ENCODE measurements around the gene PBX2. TPM values are rescaled to one million over a fixed set of nuclear protein-coding genes. Genes with fewer than 3 reads are reported as not detected.

Gene PBX2
- total RNA-seq, 1 donor from 2014 or later = 18.1 TPM

- H3K36me3 ChIP-seq = peaks cover 44 to 48% of the 10 kb centered on the region in 2 donors
- H3K4me1 ChIP-seq = peaks cover 3 to 20% of the 10 kb centered on the region in 2 donors
- TF ChIP-seq, protein P1, sequence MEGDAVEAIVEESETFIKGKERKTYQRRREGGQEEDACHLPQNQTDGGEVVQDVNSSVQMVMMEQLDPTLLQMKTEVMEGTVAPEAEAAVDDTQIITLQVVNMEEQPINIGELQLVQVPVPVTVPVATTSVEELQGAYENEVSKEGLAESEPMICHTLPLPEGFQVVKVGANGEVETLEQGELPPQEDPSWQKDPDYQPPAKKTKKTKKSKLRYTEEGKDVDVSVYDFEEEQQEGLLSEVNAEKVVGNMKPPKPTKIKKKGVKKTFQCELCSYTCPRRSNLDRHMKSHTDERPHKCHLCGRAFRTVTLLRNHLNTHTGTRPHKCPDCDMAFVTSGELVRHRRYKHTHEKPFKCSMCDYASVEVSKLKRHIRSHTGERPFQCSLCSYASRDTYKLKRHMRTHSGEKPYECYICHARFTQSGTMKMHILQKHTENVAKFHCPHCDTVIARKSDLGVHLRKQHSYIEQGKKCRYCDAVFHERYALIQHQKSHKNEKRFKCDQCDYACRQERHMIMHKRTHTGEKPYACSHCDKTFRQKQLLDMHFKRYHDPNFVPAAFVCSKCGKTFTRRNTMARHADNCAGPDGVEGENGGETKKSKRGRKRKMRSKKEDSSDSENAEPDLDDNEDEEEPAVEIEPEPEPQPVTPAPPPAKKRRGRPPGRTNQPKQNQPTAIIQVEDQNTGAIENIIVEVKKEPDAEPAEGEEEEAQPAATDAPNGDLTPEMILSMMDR (IDR thresholded peaks at IDR 0.05) = no peak
Measured at GRCh38 chr6:32183483-32184083, 6.4 kb downstream of the PBX2 start.

DNA sequence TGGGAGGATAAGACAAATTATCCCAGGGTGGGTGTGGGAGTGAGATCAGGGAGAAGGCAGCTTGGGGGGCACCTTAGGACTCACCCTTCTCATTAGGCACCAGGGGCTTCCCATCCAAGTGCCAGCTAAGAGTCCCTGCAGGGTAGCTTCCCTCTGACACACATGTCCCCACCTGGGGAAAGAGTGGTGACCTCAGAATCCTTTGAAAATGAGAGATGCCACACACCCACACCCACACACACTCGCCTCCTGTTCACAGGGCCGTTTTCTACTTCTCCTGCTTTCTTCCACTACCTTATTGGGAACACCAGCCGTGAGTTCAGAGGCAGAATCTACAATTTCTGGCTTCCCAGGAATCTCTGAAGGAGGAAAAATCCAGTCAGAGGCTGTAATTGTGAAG lies 7.0 kb downstream of the PBX2 start:
- no peak for DNase-seq (ENCODE audit: low spot score in 2 of 2)
- H3K36me3 ChIP-seq = peaks cover 44 to 46% of the 10 kb centered on the region in 2 donors
- TF ChIP-seq, protein P1 (IDR thresholded peaks at IDR 0.05) = no peak
- H3K27me3 ChIP-seq = no peaks in the 10 kb centered on the region
- no peak overlapping the region for H3K4me3 ChIP-seq
- H3K27ac ChIP-seq = peak overlapping the region; percentile 13 to 27
- H3K4me1 ChIP-seq = peaks cover 3 to 15% of the 10 kb centered on the region in 2 donors
- intact Hi-C loops (cut with DNase I) = loop anchor here (10.0 kb wide), 1 partner anchor 638 kb away; the partner anchor contains the start of genes ATP6V1G2, DDX39B and NFKBIL1
- H3K9me3 ChIP-seq = no peaks in the 10 kb centered on the region

More at GRCh38 chr6:32183483-32184083, 6.4 kb downstream of the PBX2 start:
- H3K9me3 ChIP-seq = no peaks in the 10 kb centered on the region
- peak overlapping the region; percentile 20 to 77 for H3K27ac ChIP-seq
- intact Hi-C loops (cut with DNase I) = loop anchor here (10.0 kb wide), 1 partner anchor 639 kb away; the partner anchor contains the start of genes ATP6V1G2, DDX39B and NFKBIL1
- no peak overlapping the region for H3K4me3 ChIP-seq
- no peak for DNase-seq (ENCODE audit: low spot score in 2 of 2)
- no peaks in the 10 kb centered on the region for H3K27me3 ChIP-seq

DNA sequence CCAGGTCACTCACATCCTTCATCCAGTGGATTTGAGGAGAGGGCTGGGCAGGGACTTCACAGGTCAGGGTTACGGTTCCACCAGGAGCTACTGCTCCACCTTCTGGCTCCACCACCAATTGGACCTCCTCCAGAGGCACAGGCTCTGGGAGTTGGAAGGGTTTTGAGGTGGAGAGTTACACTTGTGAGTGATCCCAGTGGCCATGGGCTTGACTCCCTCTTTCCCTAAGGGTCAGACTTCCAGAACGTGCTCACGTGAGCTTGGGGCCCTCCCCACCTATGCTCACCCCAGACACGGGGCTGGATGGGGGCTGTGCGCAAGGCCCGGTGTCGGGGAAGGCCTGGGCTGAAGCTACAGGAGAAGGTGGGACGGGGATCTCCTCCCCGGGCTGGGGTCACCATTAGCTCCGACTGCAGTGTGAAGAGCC lies 7.4 kb downstream of the PBX2 start:
- peaks cover 3 to 15% of the 10 kb centered on the region in 2 donors for H3K4me1 ChIP-seq
- intact Hi-C loops (cut with DNase I) = loop anchor here (10.0 kb wide), 1 partner anchor 638 kb away; the partner anchor contains the start of genes ATP6V1G2, DDX39B and NFKBIL1
- H3K27ac ChIP-seq = peak overlapping the region; percentile 22 to 27
- H3K27me3 ChIP-seq = no peaks in the 10 kb centered on the region
- no peak for DNase-seq (ENCODE audit: low spot score in 2 of 2)
- TF ChIP-seq, protein P1 (IDR thresholded peaks at IDR 0.05) = no peak
- H3K9me3 ChIP-seq = no peaks in the 10 kb centered on the region
- H3K36me3 ChIP-seq = peaks cover 40 to 42% of the 10 kb centered on the region in 2 donors
- no peak overlapping the region for H3K4me3 ChIP-seq

DNA sequence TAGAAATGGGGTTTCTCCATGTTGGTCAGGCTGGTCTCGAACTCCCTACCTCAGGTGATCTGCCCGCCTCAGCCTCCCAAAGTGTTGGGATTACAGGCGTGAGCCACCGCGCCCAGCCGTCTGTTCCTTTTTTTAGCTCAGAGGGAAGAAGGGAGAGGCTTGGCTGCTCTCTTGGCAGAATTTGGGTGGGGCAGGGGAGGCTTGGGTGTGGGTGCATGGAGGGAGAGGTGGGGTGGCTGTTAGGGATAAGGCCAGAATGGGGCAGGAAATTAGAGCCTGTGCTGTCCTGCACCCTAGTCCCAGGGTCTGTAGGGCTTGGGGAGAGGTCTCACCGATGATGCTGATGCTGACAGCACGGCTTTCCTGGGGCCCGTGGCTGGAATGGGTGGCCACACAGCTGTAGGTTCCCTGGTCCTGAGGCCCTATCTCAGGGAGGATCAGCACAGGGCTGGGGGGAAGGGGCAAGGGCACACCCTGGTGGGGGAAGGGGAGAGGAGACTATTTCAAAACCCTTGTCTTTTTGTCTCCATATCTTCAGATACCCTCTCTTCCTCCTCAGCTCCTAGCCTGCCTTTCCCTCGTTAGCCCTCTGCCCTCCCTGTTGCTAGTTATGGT lies 8.0 kb downstream of the PBX2 start:
- peaks cover 34 to 36% of the 10 kb centered on the region in 2 donors for H3K36me3 ChIP-seq
- TF ChIP-seq, protein P1 (IDR thresholded peaks at IDR 0.05) = no peak
- peak overlapping the region; percentile 22 to 27 for H3K27ac ChIP-seq
- H3K4me3 ChIP-seq = no peak overlapping the region
- H3K9me3 ChIP-seq = no peaks in the 10 kb centered on the region
- intact Hi-C loops (cut with DNase I) = loop anchor here (10.0 kb wide), 1 partner anchor 637 kb away; the partner anchor contains the start of genes ATP6V1G2, DDX39B and NFKBIL1
- peaks cover 3 to 15% of the 10 kb centered on the region in 2 donors for H3K4me1 ChIP-seq
- H3K27me3 ChIP-seq = no peaks in the 10 kb centered on the region
- no peak for DNase-seq (ENCODE audit: low spot score in 2 of 2)

DNA sequence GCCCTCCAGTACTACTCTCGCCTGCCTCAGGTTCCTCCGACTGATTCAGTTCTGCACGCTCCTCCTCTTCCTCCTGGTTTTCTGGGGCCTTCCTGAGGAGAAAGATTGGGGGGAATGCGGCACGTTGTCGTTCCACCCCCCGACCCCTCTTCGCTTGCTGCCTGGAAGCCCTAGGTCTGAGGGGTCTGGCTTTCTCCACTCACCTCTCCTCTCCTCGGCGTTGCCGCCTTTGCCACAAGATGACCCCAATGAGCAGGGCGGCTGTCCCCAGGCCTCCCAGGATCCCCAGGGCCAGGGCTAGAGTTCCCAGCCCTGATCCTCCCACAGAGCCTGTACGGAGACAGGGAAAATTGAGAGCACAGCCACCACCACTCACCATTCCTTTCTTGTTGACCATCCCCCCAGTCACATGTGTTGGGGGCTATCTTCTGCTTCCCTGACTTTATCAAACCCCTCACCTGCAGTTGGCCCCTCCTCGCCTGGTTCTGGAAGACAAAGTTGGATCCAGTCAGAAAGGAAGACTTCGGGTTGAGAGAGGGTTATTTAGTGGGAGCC lies 8.8 kb downstream of the PBX2 start:
- H3K27ac ChIP-seq = no peak overlapping the region
- peaks cover 26 to 30% of the 10 kb centered on the region in 2 donors for H3K36me3 ChIP-seq
- H3K4me3 ChIP-seq = no peak overlapping the region
- intact Hi-C loops (cut with DNase I) = loop anchor here (10.0 kb wide), 1 partner anchor 636 kb away; the partner anchor contains the start of genes ATP6V1G2, DDX39B and NFKBIL1
- peaks cover 3 to 21% of the 10 kb centered on the region in 2 donors for H3K4me1 ChIP-seq
- no peak for DNase-seq (ENCODE audit: low spot score in 2 of 2)
- TF ChIP-seq, protein P1 (IDR thresholded peaks at IDR 0.05) = no peak
- no peaks in the 10 kb centered on the region for H3K27me3 ChIP-seq
- no peaks in the 10 kb centered on the region for H3K9me3 ChIP-seq

Data from ascending aorta (tissue), 2 donors.